H1 (cell line): ENCODE data around the gene PRDM15. TPM values are rescaled to one million over a fixed set of nuclear protein-coding genes. Genes with fewer than 3 reads are reported as not detected.

ENCODE experiments used
- NRF1 ChIP-seq: IDR thresholded peaks from 2 replicates; pipeline ENCODE4 v1.6.1; 2011; ENCODE audit warnings: mild to moderate bottlenecking, low read depth, low read length, improper control_type of control experiment
- polyA plus RNA-seq, 7 experiments: library from polyadenylated mRNA; depleted of rRNA in 3 of 7; stranded (reverse) in 5 of 7; unstranded in 2 of 7; fragments of >200 nt in 5 of 7; fragments of 200-250 nt in 2 of 7; gene quantifications; 1 replicate in 5 of 7; 2 replicates in 1 of 7; 4 replicates in 1 of 7; pipeline versions ENCODE4 v1.2.1 to v1.2.3, GENCODE V29; 2011 to 2013; ENCODE audit warnings: missing spikeins in 2 of 7, mixed read lengths in 2 of 7
- total RNA-seq: library from RNA; stranded (reverse); fragmentation: NEBNext Ultra II Directional; extraction: Animal tissue kit (Norgen Biotek cat#: 25700); gene quantifications from 2 replicates; pipeline ENCODE4 v1.2.1, GENCODE V29; 2021
- TF ChIP-seq, protein P1 (sequence below): fragments of 300-600 bp; sonication (generic); IDR thresholded peaks from 2 replicates; pipeline ENCODE4 v1.7.1; 2012; ENCODE audit warnings: low read length, moderate library complexity, mild to moderate bottlenecking, inconsistent platforms; ENCODE audit not compliant: insufficient replicate concordance

PRDM15 gene
- total and polyA plus RNA-seq, 2 of the 8 experiments (the other 6 are each of a cell fraction or from before 2014, with no cell fraction given): 9.7 to 10.5 TPM

- TF ChIP-seq, protein P1, sequence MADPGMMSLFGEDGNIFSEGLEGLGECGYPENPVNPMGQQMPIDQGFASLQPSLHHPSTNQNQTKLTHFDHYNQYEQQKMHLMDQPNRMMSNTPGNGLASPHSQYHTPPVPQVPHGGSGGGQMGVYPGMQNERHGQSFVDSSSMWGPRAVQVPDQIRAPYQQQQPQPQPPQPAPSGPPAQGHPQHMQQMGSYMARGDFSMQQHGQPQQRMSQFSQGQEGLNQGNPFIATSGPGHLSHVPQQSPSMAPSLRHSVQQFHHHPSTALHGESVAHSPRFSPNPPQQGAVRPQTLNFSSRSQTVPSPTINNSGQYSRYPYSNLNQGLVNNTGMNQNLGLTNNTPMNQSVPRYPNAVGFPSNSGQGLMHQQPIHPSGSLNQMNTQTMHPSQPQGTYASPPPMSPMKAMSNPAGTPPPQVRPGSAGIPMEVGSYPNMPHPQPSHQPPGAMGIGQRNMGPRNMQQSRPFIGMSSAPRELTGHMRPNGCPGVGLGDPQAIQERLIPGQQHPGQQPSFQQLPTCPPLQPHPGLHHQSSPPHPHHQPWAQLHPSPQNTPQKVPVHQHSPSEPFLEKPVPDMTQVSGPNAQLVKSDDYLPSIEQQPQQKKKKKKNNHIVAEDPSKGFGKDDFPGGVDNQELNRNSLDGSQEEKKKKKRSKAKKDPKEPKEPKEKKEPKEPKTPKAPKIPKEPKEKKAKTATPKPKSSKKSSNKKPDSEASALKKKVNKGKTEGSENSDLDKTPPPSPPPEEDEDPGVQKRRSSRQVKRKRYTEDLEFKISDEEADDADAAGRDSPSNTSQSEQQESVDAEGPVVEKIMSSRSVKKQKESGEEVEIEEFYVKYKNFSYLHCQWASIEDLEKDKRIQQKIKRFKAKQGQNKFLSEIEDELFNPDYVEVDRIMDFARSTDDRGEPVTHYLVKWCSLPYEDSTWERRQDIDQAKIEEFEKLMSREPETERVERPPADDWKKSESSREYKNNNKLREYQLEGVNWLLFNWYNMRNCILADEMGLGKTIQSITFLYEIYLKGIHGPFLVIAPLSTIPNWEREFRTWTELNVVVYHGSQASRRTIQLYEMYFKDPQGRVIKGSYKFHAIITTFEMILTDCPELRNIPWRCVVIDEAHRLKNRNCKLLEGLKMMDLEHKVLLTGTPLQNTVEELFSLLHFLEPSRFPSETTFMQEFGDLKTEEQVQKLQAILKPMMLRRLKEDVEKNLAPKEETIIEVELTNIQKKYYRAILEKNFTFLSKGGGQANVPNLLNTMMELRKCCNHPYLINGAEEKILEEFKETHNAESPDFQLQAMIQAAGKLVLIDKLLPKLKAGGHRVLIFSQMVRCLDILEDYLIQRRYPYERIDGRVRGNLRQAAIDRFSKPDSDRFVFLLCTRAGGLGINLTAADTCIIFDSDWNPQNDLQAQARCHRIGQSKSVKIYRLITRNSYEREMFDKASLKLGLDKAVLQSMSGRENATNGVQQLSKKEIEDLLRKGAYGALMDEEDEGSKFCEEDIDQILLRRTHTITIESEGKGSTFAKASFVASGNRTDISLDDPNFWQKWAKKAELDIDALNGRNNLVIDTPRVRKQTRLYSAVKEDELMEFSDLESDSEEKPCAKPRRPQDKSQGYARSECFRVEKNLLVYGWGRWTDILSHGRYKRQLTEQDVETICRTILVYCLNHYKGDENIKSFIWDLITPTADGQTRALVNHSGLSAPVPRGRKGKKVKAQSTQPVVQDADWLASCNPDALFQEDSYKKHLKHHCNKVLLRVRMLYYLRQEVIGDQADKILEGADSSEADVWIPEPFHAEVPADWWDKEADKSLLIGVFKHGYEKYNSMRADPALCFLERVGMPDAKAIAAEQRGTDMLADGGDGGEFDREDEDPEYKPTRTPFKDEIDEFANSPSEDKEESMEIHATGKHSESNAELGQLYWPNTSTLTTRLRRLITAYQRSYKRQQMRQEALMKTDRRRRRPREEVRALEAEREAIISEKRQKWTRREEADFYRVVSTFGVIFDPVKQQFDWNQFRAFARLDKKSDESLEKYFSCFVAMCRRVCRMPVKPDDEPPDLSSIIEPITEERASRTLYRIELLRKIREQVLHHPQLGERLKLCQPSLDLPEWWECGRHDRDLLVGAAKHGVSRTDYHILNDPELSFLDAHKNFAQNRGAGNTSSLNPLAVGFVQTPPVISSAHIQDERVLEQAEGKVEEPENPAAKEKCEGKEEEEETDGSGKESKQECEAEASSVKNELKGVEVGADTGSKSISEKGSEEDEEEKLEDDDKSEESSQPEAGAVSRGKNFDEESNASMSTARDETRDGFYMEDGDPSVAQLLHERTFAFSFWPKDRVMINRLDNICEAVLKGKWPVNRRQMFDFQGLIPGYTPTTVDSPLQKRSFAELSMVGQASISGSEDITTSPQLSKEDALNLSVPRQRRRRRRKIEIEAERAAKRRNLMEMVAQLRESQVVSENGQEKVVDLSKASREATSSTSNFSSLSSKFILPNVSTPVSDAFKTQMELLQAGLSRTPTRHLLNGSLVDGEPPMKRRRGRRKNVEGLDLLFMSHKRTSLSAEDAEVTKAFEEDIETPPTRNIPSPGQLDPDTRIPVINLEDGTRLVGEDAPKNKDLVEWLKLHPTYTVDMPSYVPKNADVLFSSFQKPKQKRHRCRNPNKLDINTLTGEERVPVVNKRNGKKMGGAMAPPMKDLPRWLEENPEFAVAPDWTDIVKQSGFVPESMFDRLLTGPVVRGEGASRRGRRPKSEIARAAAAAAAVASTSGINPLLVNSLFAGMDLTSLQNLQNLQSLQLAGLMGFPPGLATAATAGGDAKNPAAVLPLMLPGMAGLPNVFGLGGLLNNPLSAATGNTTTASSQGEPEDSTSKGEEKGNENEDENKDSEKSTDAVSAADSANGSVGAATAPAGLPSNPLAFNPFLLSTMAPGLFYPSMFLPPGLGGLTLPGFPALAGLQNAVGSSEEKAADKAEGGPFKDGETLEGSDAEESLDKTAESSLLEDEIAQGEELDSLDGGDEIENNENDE: no peak
- no peak for TF ChIP-seq NRF1
- TF ChIP-seq, all 59 proteins: peak for 0
These were observed 26.2 kb downstream of the PRDM15 start (continued) for GRCh38 chr21:41852929-41853320.
